GM11168 (cell line): Measurements from ENCODE around the gene AKAP6.
"Not testable (repeated sequence)": the region's sequence is repeated elsewhere in the genome, so short reads cannot be mapped to it uniquely, and the experiment has no call there.

Source experiments
- in situ Hi-C: fragments of 300-500 bp; cut with MboI; formaldehyde crosslinking; loops from one replicate; pipeline ENCODE4 v1.12.0; 2022; ENCODE audit warnings: low sequenced_read_pairs; ENCODE audit not compliant: unreplicated experiment

AKAP6 gene

DNA sequence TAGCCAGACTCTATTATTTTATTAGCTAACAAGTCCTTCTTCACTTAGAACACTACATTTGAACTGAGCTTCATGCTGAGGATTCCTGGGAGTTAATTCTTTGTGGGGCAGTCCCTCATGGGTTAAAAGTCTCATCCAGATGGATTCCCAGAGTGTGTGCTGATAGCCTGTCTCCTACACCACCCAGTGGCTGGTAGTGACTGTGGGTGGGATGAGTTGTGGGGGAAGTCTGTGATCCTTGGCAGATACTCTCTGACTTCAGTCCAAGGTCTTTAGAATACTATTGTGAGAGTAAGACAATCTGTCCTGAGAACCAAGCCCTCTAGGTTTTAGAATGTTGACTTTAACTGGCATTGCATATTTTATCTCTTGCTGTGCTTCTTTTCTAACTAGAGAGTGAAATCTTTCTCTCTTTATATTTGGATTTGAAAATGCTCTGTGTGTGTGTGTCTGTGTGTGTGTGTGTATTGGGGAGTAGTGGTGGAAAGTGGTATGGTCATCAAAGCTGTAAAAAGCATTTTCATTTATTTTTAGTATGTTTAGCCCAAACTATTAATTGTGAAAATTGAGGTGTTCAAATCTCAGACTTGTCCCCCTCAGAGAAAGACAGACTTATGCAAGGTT, 37.3 kb downstream of the AKAP6 start:
- in situ Hi-C loops: no loop called here

DNA sequence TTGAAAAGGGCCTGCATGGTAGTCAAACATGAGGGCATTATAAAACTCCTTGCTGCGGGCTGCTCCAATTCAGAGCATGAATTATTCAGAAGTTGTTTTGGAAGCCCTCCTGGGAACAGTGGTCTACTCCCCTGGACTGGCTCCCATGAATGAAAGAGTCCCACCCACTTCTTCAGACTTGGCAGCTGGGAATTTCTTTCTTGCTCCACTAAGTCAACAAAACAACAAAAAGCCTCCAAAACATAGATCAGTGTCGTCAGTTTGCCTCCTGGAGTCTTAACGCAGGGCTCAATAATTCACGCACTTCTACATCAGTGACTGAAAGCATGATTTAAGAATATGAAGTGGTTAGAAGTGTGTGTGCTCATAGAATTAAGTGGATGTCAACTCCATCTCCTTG, 37.9 kb downstream of the AKAP6 start:
- in situ Hi-C loops: no loop called here

DNA sequence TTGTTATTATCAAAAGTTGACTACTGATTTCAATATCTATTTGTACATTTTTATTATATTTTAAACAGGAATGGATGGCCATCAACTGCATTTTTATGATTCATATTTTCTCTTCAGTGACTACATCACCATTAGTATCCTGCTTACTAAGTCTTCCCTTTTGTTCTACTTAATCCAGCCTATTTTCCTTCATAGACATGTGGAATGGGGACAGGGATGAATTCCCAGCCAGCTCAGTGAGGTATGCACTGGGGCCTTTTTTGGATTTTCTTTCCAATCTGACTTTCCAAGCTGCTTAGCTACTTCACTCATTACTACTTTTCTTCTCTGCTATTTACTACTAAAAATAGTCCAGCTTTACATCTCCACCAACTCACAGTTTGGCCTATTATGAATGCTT, 38.4 kb downstream of the AKAP6 start:
- in situ Hi-C loops: no loop called here

DNA sequence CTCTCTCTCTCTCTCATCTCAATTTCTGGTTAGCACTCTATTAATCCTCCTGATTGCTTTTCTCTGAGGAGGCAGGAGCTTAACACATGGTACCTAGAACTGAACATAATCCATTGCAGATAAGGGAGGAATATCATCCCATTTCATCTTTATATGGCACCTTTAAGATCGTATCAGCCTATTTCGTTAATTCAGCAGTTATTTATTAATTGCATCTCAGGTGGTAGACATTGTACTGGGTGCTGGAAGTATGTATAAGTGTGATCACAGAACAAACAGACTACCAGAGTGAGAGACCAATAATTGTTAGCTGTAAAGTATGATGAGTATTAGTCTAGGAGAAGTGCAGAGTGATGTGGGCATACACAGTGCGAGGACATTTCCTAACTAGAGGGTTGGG, 39.0 kb downstream of the AKAP6 start:
- in situ Hi-C loops: no loop called here

DNA sequence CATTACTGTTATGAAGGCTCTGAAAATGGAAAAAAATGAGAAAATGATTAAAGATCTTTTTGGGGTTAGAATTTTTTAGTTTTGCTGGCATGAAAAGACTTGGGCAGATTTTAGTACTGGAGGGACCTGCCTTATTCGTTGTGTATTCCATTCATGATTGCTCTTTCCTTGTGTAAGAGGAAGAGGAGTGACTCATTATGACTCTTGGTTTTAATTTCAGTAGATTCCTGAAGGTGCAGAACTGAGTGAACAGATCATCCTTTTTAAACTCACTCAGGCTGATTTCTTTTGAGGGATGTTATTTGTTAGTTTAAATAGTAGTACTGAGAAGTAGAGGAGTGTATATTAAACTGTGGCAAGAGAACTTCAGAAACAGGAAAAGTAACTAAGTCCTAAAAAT, 41.6 kb downstream of the AKAP6 start:
- in situ Hi-C loops: no loop called here

DNA sequence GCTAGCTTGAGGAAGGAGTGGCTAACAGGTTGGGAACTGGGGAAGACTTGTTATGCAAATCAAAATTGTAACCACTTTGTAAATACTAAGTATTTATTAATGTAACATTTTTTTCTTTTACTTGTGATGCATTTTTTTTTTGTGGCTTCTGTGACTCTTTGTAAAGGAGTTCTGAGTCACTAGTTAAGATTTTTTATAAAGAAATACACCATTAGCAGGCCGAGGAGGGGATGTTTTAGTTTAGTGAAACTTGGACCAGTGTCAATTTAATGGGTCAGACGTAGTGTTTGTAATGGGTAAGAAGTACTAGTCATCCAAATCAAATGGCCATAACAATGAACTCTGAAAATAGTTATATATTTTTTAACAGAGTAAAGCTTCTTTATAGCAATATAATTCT, 43.1 kb downstream of the AKAP6 start:
- in situ Hi-C loops: no loop called here

DNA sequence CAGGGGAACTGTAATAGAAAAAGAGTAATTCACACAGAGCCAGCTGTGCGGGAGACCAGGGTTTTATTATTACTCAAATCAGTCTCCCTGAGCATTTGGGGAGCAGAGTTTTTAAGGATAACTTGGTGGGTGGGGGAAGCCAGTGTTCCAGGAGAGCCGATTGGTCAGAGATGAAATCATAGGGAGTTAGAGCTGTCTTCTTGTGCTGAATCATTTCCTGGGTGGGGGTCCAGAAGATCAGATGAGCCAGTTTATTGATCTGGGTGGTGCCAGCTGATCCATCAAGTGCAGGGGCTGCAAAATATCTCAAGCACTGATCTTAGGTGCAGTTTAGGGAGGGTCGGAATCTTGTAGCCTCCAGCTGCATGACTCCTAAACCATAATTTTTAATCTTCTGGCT, 44.1 kb downstream of the AKAP6 start:
- in situ Hi-C loops: not testable (repeated sequence)

DNA sequence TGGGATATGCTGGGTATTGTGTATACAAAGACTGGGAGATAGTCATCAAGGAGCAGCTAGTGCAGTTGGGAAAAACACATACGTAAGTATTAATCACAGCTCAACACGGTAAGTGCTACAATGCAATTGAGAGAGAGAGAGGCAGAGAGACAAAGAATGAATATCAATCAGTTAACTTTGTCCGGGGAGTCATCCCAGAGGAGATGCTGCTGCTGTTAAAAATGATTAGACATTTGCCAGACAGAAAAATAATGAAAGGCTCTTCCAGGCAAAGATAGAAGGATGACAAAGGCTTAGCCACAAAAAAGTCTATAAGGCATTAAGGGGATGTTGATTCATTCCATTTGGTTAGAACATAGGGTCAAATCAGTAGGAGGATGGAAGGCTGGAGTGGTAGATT, 45.1 kb downstream of the AKAP6 start:
- in situ Hi-C loops: no loop called here

DNA sequence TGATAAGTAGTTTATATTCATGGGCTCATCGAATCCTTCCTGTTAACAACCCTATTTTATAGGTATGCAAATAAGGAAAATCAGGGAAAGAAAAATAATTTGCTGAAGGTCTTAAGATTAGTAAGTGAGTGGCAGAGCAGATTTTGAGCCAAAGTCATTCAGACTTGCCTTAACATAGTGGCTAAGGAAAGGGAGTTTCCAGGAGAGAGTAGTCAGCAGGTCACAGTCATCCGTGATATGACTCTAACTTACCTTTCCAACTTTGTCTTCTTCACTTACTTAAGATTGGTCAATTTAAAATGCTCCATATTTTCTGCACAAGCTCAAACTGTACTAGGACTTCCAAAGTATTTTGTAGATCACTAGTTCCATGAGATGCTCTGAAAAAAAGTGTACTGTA, 46.6 kb downstream of the AKAP6 start:
- in situ Hi-C loops: no loop called here

DNA sequence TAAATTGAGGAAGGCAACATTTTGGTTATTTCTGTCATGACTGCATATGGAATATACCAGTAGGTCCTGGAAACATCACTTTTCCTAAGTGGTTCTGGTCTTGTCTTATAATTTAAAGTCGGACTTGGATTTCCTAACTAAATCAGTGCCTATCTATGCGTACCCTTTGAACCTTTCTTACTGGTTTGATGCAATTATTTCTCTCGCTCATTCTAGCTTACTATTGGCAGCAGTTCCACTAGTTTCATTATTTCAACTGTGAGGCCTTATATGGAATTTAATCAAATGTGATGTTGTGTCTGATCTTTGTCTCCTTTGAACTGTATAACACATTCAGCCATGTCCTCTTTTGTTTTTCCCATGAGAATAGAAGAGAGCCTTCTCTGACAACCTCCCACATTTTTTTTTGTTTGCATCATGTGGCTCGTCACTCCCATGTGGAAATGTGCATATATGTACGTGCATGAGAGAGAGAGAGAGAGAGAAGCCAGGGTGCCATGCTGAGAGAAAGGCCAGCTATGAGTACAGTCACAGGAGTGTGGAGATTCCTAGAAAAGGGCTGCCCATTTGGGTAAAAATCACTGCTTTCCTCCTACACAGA, 48.0 kb downstream of the AKAP6 start:
- in situ Hi-C loops: no loop called here

DNA sequence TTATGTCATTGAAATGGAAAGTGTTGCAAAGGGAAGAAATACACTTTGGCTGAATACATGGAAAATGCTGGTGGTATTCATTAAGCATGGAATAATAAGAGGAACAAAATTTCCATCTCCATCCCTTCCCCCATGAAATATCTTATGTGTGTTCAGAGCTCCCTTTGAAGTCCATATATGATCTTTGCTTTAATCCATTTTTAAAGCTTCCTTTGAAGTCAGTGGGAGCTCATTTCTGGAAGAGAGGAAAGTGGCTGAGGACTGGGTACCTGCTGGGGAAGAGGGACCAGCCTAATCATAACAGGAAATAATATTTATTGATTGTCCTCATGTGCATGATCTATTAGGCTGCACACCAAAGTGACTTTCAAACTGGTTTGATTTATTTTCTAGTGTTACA, 49.2 kb downstream of the AKAP6 start:
- in situ Hi-C loops: no loop called here

DNA sequence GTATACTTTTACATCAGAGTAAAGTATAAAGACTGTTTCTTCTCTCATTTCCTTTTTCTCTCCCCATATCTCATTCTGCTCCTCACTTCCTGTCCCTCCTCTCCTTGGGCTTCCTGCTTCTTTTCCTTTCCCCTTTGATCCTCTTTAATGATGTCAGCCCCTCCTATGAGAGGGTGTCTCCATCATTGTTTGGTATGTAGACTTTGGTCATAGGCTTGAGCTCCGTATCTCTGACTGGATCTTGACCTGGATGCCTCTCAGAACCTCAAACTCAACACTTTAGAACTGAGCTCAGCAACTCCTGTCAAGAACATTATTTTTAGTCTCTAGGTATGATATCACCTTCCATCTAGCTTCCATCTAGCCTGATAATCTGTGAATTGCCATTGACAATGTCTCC, 50.3 kb downstream of the AKAP6 start:
- in situ Hi-C loops: no loop called here

DNA sequence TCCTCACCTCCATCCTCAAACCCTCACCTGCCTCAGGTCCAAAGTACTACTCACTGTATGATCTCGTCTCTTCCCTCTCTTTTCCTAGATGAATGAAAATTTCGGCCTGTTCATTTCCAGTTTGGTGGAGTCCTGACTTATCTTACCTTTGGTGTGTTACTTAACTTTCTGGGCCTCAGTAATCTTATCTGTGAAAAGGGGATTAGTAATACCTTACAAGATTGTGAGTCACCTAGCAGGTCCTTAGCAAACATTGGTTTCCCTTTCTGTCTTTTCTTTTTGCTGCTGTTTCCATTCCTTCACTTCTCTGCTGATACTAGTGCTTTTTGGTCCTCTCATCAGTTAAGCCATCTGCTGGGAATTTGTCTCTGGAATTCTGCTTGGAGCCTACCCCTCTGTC, 52.8 kb downstream of the AKAP6 start:
- in situ Hi-C loops: no loop called here

DNA sequence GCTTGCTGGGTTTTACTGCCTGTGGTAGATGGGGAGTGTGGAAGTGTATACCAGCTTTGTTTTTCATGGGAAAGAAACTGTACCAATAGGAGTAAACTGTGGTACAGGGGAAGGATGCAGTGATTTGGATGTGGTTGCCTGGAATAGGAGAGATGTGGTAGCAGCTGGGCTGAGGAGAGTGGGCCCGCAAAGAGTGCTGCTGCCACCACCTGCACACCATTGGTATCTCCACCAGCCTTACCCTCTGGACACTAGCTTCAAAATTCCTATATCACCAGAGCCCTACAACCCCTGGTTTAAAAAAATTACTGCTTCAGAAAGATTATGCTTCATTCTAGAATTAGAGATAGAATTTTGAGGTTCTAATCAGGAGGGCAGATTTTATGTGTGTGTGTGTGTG, 53.6 kb downstream of the AKAP6 start:
- in situ Hi-C loops: no loop called here

DNA sequence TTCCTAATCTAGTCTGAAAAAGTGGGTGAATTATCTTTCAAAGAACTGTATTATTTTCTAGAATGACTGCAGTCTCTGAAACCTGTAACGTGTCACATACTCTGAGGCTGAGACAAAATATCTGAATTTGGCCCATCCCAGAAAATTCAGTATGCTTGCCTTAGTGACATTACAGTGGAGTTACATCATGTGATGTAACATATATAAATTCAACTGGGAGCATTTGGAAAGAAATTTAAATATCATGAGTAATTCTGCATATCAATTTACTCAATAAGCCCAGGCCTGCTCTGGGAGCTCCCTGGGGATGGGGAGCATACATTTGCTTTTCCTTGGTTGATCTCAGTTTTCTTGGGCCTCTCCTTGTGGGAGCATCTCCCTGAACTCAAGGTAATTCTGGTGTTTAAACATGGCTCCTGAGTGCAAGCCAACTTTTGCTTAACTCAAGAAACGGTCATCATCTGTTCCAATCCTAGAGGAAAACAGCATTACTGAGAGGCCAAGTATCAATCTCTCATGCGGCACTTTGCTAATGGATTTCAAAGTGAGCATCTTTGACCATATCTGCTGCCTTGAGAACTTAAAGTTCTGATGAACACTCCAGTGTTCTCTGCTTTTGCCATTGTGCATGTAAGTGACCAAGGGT, 54.4 kb downstream of the AKAP6 start:
- in situ Hi-C loops: no loop called here

DNA sequence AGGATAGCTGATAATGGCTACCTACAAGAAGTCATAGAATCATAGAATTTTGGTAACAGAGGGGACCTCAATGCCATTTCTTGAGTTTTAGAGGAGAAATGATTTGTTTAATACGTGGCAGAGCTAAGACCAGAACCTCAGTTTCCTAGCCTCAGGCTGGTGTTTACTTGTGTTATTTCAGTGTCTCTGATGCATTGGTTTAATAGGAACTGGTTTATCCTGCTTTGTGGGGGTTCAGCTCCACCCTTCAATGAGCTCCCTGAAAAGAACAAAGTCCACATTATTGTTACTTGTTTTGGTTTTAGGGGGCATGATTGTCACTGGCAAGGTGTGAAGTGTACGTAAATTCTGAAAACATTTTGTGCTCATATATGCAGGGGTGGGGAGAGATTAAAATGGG, 55.4 kb downstream of the AKAP6 start:
- in situ Hi-C loops: no loop called here

DNA sequence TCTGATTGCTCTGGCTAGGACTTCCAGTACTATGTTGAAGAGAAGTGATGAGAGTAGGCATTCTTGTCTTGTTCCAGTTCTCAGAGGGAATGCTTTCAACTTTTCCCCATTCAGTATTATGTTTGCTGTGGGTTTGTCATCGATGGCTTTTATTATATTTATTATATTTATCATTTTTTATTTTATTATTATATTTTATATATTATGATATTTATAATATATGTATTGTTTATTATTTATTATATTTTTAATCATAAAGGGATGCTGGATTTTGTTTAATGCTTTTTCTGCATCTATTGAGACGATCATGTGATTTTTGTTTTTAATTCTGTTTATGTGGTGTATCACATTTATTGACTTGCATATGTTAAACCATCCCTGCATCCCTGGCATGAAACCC, 58.2 kb downstream of the AKAP6 start:
- in situ Hi-C loops: not testable (repeated sequence)

DNA sequence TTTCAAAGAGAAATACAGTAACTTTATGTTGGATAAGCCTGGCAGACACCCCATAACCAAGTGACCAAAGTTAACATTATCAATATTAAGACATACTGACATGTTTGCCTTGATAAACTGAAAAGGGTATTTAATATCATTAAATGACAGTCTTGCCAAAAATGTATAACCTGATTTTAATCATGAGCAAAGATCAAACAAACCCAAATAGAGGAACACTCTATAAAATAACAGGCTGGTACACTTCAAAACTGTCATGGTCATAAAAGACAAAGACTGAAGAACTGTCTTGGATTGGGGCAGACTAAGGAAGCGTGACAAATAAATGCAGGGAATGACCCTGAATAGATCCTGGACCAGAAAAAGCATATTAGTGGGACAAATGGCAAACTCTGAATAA, 64.0 kb downstream of the AKAP6 start:
- in situ Hi-C loops: no loop called here

DNA sequence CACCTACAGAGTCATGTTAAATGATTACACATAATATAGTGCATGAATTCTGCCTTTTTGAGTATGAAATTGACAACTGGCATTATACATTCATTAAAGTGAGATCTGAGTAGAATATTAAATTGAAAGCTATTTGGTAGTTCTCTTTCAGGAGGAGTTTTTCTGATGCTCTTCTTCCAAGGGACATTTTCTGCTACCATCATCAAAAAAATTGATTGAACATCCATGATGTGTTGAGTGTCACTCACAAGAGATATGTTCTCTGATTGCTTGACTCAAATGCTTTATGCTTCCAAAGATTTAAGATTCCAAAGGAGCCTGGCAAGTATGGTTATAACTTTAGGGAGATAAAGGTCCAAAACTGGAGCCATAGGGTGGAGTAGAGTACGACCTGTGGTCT, 64.9 kb downstream of the AKAP6 start:
- in situ Hi-C loops: no loop called here

DNA sequence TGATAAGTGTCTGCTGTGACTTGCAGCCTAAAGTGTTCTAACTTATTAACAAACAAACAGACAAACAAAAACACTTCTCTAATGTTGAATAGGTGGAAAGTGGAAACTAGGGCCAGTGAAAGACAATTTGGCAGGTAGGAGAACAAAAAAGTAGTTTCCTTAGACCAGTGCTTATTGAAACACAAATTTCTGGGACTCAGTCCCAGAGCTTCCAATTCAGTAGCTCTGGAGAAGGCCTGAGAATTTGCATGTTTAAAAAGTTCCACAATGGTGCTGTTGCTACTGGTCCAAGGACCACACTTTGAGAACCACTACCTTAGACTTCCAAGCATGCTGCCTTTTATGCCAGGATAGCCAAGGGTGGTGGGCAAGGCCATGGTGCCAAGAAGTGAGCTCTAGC, 67.8 kb downstream of the AKAP6 start:
- in situ Hi-C loops: no loop called here

DNA sequence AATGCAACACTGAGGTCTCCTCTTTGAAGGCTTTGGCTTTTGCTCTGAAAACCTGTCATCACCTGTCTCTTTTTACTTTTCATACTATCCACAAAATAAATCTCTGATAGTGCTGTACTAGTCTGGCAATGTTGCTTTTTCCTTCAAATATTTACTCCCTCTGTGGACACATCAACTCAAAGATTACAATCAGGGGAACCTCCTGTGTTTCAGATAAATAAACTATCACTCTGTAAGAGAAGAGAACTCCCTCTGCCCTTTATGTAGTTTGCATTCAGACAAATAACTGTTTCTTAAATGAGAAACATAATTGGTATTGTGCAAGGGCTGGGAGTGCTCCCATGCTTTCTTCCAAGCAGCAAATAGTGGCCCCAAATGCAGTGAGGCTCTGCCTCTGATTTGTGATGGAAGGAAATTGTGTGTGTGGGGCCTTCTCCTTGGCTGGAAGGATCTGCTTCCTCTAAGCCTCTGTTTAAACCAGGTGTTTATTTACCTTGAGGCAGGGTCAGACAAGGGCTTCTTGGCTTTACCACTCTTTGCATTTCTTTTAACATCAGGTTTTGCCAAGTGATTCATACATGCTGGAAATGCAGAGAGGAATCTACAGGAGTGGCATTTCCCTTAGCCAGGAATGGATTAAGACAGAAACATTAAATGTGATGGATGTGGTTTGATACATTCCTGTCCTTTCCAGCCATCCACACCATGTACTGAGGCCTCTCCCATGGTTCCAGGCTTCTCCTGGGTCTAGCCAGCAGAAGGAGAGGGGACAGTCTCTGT, 69.0 kb downstream of the AKAP6 start:
- in situ Hi-C loops: no loop called here
